Calu3 (cell line): ENCODE results near the gene MYOCD. TPM values are rescaled to one million over a fixed set of nuclear protein-coding genes. Genes with fewer than 3 reads are reported as not detected.

ENCODE experiments used
- BruUV-seq: library from RNA; stranded (reverse); fragments of 400-500 nt; replicated peaks from 2 replicates; lab custom pipeline; 2021; lab: Mats Ljungman, UMichigan
- CTCF ChIA-PET: fragments of 300-600 bp; sonication (Branson Sonifier 250); formaldehyde crosslinking; loops from one replicate; lab custom pipeline; 2022; ENCODE audit warnings: antibody characterized with exemption; lab: Charles Lee
- DNase-seq: peaks from one replicate; pipeline ENCODE4 v3.0.0; 2022
- H3K27ac Mint-ChIP-seq: one replicate; pipeline ENCODE4 v1.8.0; 2022; ENCODE audit warnings: mixed read lengths; ENCODE audit not compliant: unreplicated experiment
- H3K27me3 Mint-ChIP-seq: one replicate; pipeline ENCODE4 v1.8.0; 2022; ENCODE audit warnings: mixed read lengths; ENCODE audit not compliant: unreplicated experiment
- H3K36me3 Mint-ChIP-seq: one replicate; pipeline ENCODE4 v1.8.0; 2022; ENCODE audit warnings: mild to moderate bottlenecking, moderate library complexity, mixed read lengths; ENCODE audit not compliant: insufficient read depth, unreplicated experiment
- H3K4me1 Mint-ChIP-seq: one replicate; pipeline ENCODE4 v1.8.0; 2022; ENCODE audit warnings: mild to moderate bottlenecking, low read depth, mixed read lengths; ENCODE audit not compliant: unreplicated experiment
- H3K4me3 Mint-ChIP-seq: one replicate; pipeline ENCODE4 v1.8.0; 2022; ENCODE audit warnings: mild to moderate bottlenecking, low read depth, moderate library complexity, mixed read lengths; ENCODE audit not compliant: unreplicated experiment
- H3K9me3 Mint-ChIP-seq: one replicate; pipeline ENCODE4 v1.8.0; 2022; ENCODE audit warnings: low read depth, mixed read lengths; ENCODE audit not compliant: unreplicated experiment
- CTCF ChIP-seq: fragments of 200-600 bp; IDR thresholded peaks from one replicate; pipeline ENCODE4 v1.8.0; 2022; ENCODE audit warnings: antibody characterized with exemption; ENCODE audit not compliant: unreplicated experiment
- intact Hi-C: fragments of 100-400 bp; cut with micrococcal nuclease; formaldehyde crosslinking; loops from one replicate; pipeline ENCODE4 v1.10.0; 2022; ENCODE audit not compliant: unreplicated experiment
- total RNA-seq: library from RNA; stranded (reverse); gene quantifications from 2 replicates; pipeline ENCODE4 v1.2.3, GENCODE V29; 2022

MYOCD gene
- total RNA-seq, 1 experiment from 2014 or later: not detected

GRCh38 chr17:12619459-12620199 lies 46.1 kb upstream of the MYOCD start:
- Mint-ChIP-seq H3K27me3 (no peaks in the 10 kb centered on the region), H3K36me3 (no peaks in the 10 kb centered on the region), H3K9me3 (no peaks in the 10 kb centered on the region), H3K4me1 (no peaks in the 10 kb centered on the region), H3K27ac (no peak overlapping the region), H3K4me3 (no peak overlapping the region)
- BruUV-seq: no TSS peak
- intact Hi-C loops: no loop called here
- no peak for TF ChIP-seq CTCF
- CTCF ChIA-PET: interaction anchor here (0.8 kb wide), 1 partner anchor 11 kb away, joined by 3 read pairs; no protein-coding TSS in a partner anchor
- no peak for DNase-seq

GRCh38 chr17:12620200-12620720 lies 45.4 kb upstream of the MYOCD start:
- no peak overlapping the region for H3K27ac Mint-ChIP-seq

GRCh38 chr17:12622726-12623125 lies 43.0 kb upstream of the MYOCD start:
- intact Hi-C loops: no loop called here
- BruUV-seq: no TSS peak
- DNase-seq: no peak
- Mint-ChIP-seq H3K27ac (no peak overlapping the region), H3K4me1 (peaks cover 7% of the 10 kb centered on the region), H3K9me3 (peaks cover 2% of the 10 kb centered on the region), H3K4me3 (no peak overlapping the region), H3K36me3 (no peaks in the 10 kb centered on the region), H3K27me3 (no peaks in the 10 kb centered on the region)
- CTCF ChIA-PET: no interaction called here
- TF ChIP-seq CTCF: no peak

More at GRCh38 chr17:12620200-12620720, 45.4 kb upstream of the MYOCD start:
- Mint-ChIP-seq H3K4me3 (no peak overlapping the region), H3K36me3 (no peaks in the 10 kb centered on the region), H3K9me3 (no peaks in the 10 kb centered on the region), H3K27me3 (no peaks in the 10 kb centered on the region), H3K4me1 (no peaks in the 10 kb centered on the region)
- CTCF ChIA-PET: interaction anchor here (0.8 kb wide), 1 partner anchor 10 kb away, joined by 3 read pairs; no protein-coding TSS in a partner anchor
- no peak for TF ChIP-seq CTCF
- intact Hi-C loops: no loop called here
- no peak for DNase-seq
- BruUV-seq: no TSS peak

- BruUV-seq: no TSS peak
- no peak for TF ChIP-seq CTCF
- Mint-ChIP-seq H3K4me1 (peaks cover 13% of the 10 kb centered on the region), H3K27ac (no peak overlapping the region), H3K27me3 (no peaks in the 10 kb centered on the region), H3K4me3 (no peak overlapping the region), H3K36me3 (no peaks in the 10 kb centered on the region), H3K9me3 (peaks cover 2% of the 10 kb centered on the region)
- DNase-seq: no peak
- CTCF ChIA-PET: no interaction called here
- intact Hi-C loops: no loop called here
These were observed 42.4 kb upstream of the MYOCD start for GRCh38 chr17:12623220-12623848.
